Naive thymus-derived CD4-positive, alpha-beta T cell (primary cell): ENCODE data around the gene TKFC. TPM values are rescaled to one million over a fixed set of nuclear protein-coding genes. Genes with fewer than 3 reads are reported as not detected.

Source experiments
- ATAC-seq: fragments of 150-1000 bp; cut with Tn5 transposase; 2 replicates; pipeline ENCODE4 v1.10.0; 2021; ENCODE audit warnings: mild to moderate bottlenecking, moderate library complexity
- CTCF ChIA-PET: fragments of 350-600 bp; sonication (Branson Sonifier 250); formaldehyde crosslinking; loops from one replicate; lab custom pipeline; 2021; ENCODE audit warnings: antibody characterized with exemption; lab: Charles Lee
- POLR2A ChIA-PET: fragments of 350-600 bp; sonication (Branson Sonifier 250); formaldehyde crosslinking; loops from one replicate; lab custom pipeline; 2021; ENCODE audit warnings: antibody characterized with exemption, inconsistent platforms; lab: Charles Lee
- DNase-seq, 9 donors: peaks; one replicate each; pipeline versions ENCODE4 v3.0.0 to v3.0.0-alpha.2; 2020 to 2022; ENCODE audit warnings: mixed read lengths in 1 of 9
- H3K27ac ChIP-seq: one replicate; pipeline ENCODE4 v1.7.0; 2013; ENCODE audit warnings: mild to moderate bottlenecking, low read depth, low read length, moderate library complexity
- H3K27me3 ChIP-seq, 2 donors: one replicate each; pipeline ENCODE4 v1.7.0; 2013; ENCODE audit warnings: low read length in 2 of 2, mild to moderate bottlenecking in 2 of 2, moderate library complexity in 2 of 2; ENCODE audit not compliant: control insufficient read depth in 2 of 2, insufficient read depth in 2 of 2
- H3K36me3 ChIP-seq, 3 experiments: 1 replicate in 2 of 3; 2 replicates in 1 of 3; pipeline ENCODE4 v1.7.0; 2013; ENCODE audit warnings: low read length in 3 of 3, mild to moderate bottlenecking in 3 of 3, moderate library complexity in 1 of 3; ENCODE audit not compliant: insufficient read depth in 3 of 3, control insufficient read depth in 2 of 3
- H3K4me1 ChIP-seq, 2 donors: one replicate each; pipeline ENCODE4 v1.7.0; 2013; ENCODE audit warnings: low read length in 2 of 2, mild to moderate bottlenecking in 2 of 2, moderate library complexity in 1 of 2; ENCODE audit not compliant: control insufficient read depth in 2 of 2, insufficient read depth in 2 of 2
- H3K4me3 ChIP-seq: 2 replicates; pipeline ENCODE4 v1.7.0; 2013; ENCODE audit warnings: mild to moderate bottlenecking, low read length
- H3K9me3 ChIP-seq, 3 experiments: 1 replicate in 2 of 3; 2 replicates in 1 of 3; pipeline ENCODE4 v1.7.0; 2013; ENCODE audit warnings: low read length in 3 of 3; ENCODE audit not compliant: control insufficient read depth in 2 of 3
- H3K27ac Mint-ChIP-seq, 9 donors: one replicate each; pipeline ENCODE4 v1.8.0; 2020 to 2022; ENCODE audit warnings: mixed read lengths in 9 of 9, mild to moderate bottlenecking in 8 of 9, moderate library complexity in 5 of 9, inconsistent platforms in 2 of 9
- H3K27me3 Mint-ChIP-seq, 5 donors: one replicate each; pipeline ENCODE4 v1.8.0; 2021 to 2022; ENCODE audit warnings: mixed read lengths in 5 of 5, mild to moderate bottlenecking in 1 of 5
- H3K36me3 Mint-ChIP-seq, 5 donors: one replicate each; pipeline ENCODE4 v1.8.0; 2020 to 2022; ENCODE audit warnings: mixed read lengths in 5 of 5, mild to moderate bottlenecking in 3 of 5, inconsistent platforms in 1 of 5
- H3K4me1 Mint-ChIP-seq, 7 donors: one replicate each; pipeline ENCODE4 v1.8.0; 2020 to 2022; ENCODE audit warnings: mixed read lengths in 7 of 7, mild to moderate bottlenecking in 3 of 7, inconsistent platforms in 1 of 7
- H3K4me3 Mint-ChIP-seq, 10 donors: one replicate each; pipeline ENCODE4 v1.8.0; 2020 to 2022; ENCODE audit warnings: mild to moderate bottlenecking in 10 of 10, mixed read lengths in 10 of 10, moderate library complexity in 6 of 10, inconsistent platforms in 2 of 10
- H3K9me3 Mint-ChIP-seq, 11 donors: one replicate each; pipeline ENCODE4 v1.8.0; 2020 to 2022; ENCODE audit warnings: mixed read lengths in 11 of 11, mild to moderate bottlenecking in 4 of 11, inconsistent platforms in 1 of 11, moderate library complexity in 1 of 11
- intact Hi-C, 2 donors: fragments of 100-400 bp; cut with micrococcal nuclease; formaldehyde crosslinking; loops; one replicate each; pipeline ENCODE4 v1.15.1; 2023
- polyA plus RNA-seq, 2 donors: library from polyadenylated mRNA; unstranded; fragments of 300-500 nt; fragmentation: Illumina TruSeq; gene quantifications; one replicate each; pipeline ENCODE4 v1.2.3, GENCODE V29; 2021
- total RNA-seq, 6 experiments: library from RNA in 5 of 6; stranded (reverse) in 5 of 6; gene quantifications; 1 replicate in 5 of 6; 2 replicates in 1 of 6; pipeline ENCODE4 v1.2.3 and lab custom pipeline; 2021 to 2026

The TKFC gene
- total and polyA plus RNA-seq, 7 experiments from 2014 or later, result 24.6 to 59.9 (median 37.5) TPM

- CTCF ChIA-PET, result interaction anchor here (0.7 to 1.7 kb wide), 3 partner anchors 17 to 39 kb away, joined by 3 to 5 read pairs (median 3); partner anchors contain the start of gene TMEM216
Measured at GRCh38 chr11:61353131-61354067, 20.4 kb downstream of the TKFC start.

GRCh38 chr11:61354208-61354607 is 21.2 kb downstream of the TKFC start:
- ChIA-PET CTCF (interaction anchor here (0.7 to 1.7 kb wide), 2 partner anchors 18 to 31 kb away, joined by 3 to 5 read pairs; no protein-coding TSS in a partner anchor), POLR2A (no interaction called here)
- no peaks in the 10 kb centered on the region for H3K4me1 ChIP-seq
- H3K27me3 ChIP-seq, result no peaks in the 10 kb centered on the region
- no peak overlapping the region for H3K27ac Mint-ChIP-seq
- DNase-seq, result no peak
- no peak overlapping the region for H3K4me3 ChIP-seq
- no peaks in the 10 kb centered on the region for H3K27me3 Mint-ChIP-seq
- intact Hi-C loops, result no loop called here
- H3K9me3 Mint-ChIP-seq, result no peaks in the 10 kb centered on the region
- no peak overlapping the region for H3K4me3 Mint-ChIP-seq
- no peak for ATAC-seq
- H3K9me3 ChIP-seq, result no peaks in the 10 kb centered on the region
- peaks cover 14 to 46% (median 15%) of the 10 kb centered on the region in 3 experiments for H3K36me3 ChIP-seq
- H3K36me3 Mint-ChIP-seq, result peaks cover 10 to 35% (median 14%) of the 10 kb centered on the region in 5 donors
- H3K27ac ChIP-seq, result no peak overlapping the region
- peaks cover 6 to 18% (median 14%) of the 10 kb centered on the region in 7 donors for H3K4me1 Mint-ChIP-seq

More at GRCh38 chr11:61353131-61354067, 20.4 kb downstream of the TKFC start:
- Histone ChIP-seq H3K9me3 (no peaks in the 10 kb centered on the region), H3K4me1 (no peaks in the 10 kb centered on the region), H3K27me3 (no peaks in the 10 kb centered on the region), H3K27ac (no peak overlapping the region), H3K4me3 (no peak overlapping the region), H3K36me3 (peaks cover 14 to 54% (median 20%) of the 10 kb centered on the region in 3 experiments)
- DNase-seq (no peak), ATAC-seq (no peak)
- H3K27ac Mint-ChIP-seq, result peak overlapping the region in 1 of 9 donors; percentile 49
- no peaks in the 10 kb centered on the region for H3K9me3 Mint-ChIP-seq
- peaks cover 5 to 16% (median 13%) of the 10 kb centered on the region in 7 donors for H3K4me1 Mint-ChIP-seq
- H3K4me3 Mint-ChIP-seq, result peak overlapping the region in 1 of 10 donors; percentile 20
- H3K27me3 Mint-ChIP-seq, result no peaks in the 10 kb centered on the region
- POLR2A ChIA-PET, result no interaction called here
- intact Hi-C loops, result no loop called here
- H3K36me3 Mint-ChIP-seq, result peaks cover 10 to 43% (median 16%) of the 10 kb centered on the region in 5 donors

GRCh38 chr11:61356706-61357105 is 23.7 kb downstream of the TKFC start:
- Mint-ChIP-seq H3K4me3 (no peak overlapping the region), H3K27me3 (no peaks in the 10 kb centered on the region), H3K36me3 (peaks cover 7 to 20% (median 9%) of the 10 kb centered on the region in 5 donors), H3K4me1 (peaks cover 16 to 39% (median 26%) of the 10 kb centered on the region in 7 donors), H3K9me3 (no peaks in the 10 kb centered on the region), H3K27ac (peak overlapping the region in 3 of 9 donors; percentile 14 to 36 (median 24))
- peaks cover 10 to 24% (median 12%) of the 10 kb centered on the region in 3 experiments for H3K36me3 ChIP-seq
- ChIA-PET CTCF (interaction anchor here (0.7 to 2.7 kb wide), 2 partner anchors 20 to 92 kb away, joined by 4 to 10 read pairs; no protein-coding TSS in a partner anchor), POLR2A (interaction anchor here (1.4 to 1.5 kb wide), 2 partner anchors 21 to 26 kb away, joined by 3 to 4 read pairs; no protein-coding TSS in a partner anchor)
- intact Hi-C loops, result no loop called here
- H3K27me3 ChIP-seq, result no peaks in the 10 kb centered on the region
- H3K9me3 ChIP-seq, result no peaks in the 10 kb centered on the region
- no peak for DNase-seq
- H3K4me3 ChIP-seq, result no peak overlapping the region
- H3K27ac ChIP-seq, result no peak overlapping the region
- no peak for ATAC-seq
- H3K4me1 ChIP-seq, result peaks cover 4 to 9% of the 10 kb centered on the region in 2 donors

GRCh38 chr11:61357233-61357893 is 24.3 kb downstream of the TKFC start:
- no peaks in the 10 kb centered on the region for H3K27me3 ChIP-seq
- DNase-seq, result no peak
- Mint-ChIP-seq H3K27me3 (no peaks in the 10 kb centered on the region), H3K27ac (peak overlapping the region in 4 of 9 donors; percentile 24 to 51 (median 38)), H3K9me3 (no peaks in the 10 kb centered on the region), H3K36me3 (peaks cover 5 to 18% (median 8%) of the 10 kb centered on the region in 5 donors), H3K4me3 (peak overlapping the region in 2 of 10 donors; percentile 16 to 59), H3K4me1 (peaks cover 20 to 42% (median 28%) of the 10 kb centered on the region in 7 donors)
- peak; percentile 21 for ATAC-seq
- no peak overlapping the region for H3K4me3 ChIP-seq
- no peaks in the 10 kb centered on the region for H3K9me3 ChIP-seq
- CTCF ChIA-PET, result interaction anchor here (0.7 to 2.7 kb wide), 2 partner anchors 21 to 91 kb away, joined by 4 to 10 read pairs; no protein-coding TSS in a partner anchor
- peaks cover 4 to 9% of the 10 kb centered on the region in 2 donors for H3K4me1 ChIP-seq
- no peak overlapping the region for H3K27ac ChIP-seq
- H3K36me3 ChIP-seq, result peaks cover 6 to 23% (median 11%) of the 10 kb centered on the region in 3 experiments
- intact Hi-C loops, result no loop called here
- POLR2A ChIA-PET, result interaction anchor here (1.0 to 1.5 kb wide), 4 partner anchors 19 to 26 kb away, joined by 3 to 4 read pairs (median 3); no protein-coding TSS in a partner anchor

GRCh38 chr11:61357894-61358239 is 24.8 kb downstream of the TKFC start:
- Histone ChIP-seq H3K4me3 (no peak overlapping the region), H3K4me1 (peaks cover 8 to 13% of the 10 kb centered on the region in 2 donors)

GRCh38 chr11:61358566-61358965 is 25.5 kb downstream of the TKFC start:
- Mint-ChIP-seq H3K4me3 (no peak overlapping the region), H3K9me3 (no peaks in the 10 kb centered on the region), H3K36me3 (peaks cover under 1 to 8% (median 5%) of the 10 kb centered on the region in 5 donors), H3K27ac (peak overlapping the region in 1 of 9 donors; percentile 40), H3K4me1 (peaks cover 28 to 54% (median 37%) of the 10 kb centered on the region in 7 donors), H3K27me3 (no peaks in the 10 kb centered on the region)
- intact Hi-C loops, result no loop called here
- Histone ChIP-seq H3K27me3 (no peaks in the 10 kb centered on the region), H3K9me3 (no peaks in the 10 kb centered on the region), H3K27ac (no peak overlapping the region), H3K4me1 (peaks cover 14 to 19% of the 10 kb centered on the region in 2 donors), H3K36me3 (peaks cover 0 to 11% (median 1%) of the 10 kb centered on the region in 3 experiments), H3K4me3 (no peak overlapping the region)
- DNase-seq (no peak), ATAC-seq (no peak)
- CTCF ChIA-PET, result interaction anchor here (2.7 kb wide), 1 partner anchor 22 kb away, joined by 10 read pairs; no protein-coding TSS in a partner anchor
- POLR2A ChIA-PET, result interaction anchor here (1.1 kb wide), 1 partner anchor 22 kb away, joined by 3 read pairs; no protein-coding TSS in a partner anchor

More at GRCh38 chr11:61357894-61358239, 24.8 kb downstream of the TKFC start:
- ATAC-seq (no peak), DNase-seq (no peak)
- Histone ChIP-seq H3K27ac (no peak overlapping the region), H3K27me3 (no peaks in the 10 kb centered on the region), H3K36me3 (peaks cover 6 to 18% (median 8%) of the 10 kb centered on the region in 3 experiments), H3K9me3 (no peaks in the 10 kb centered on the region)
- Mint-ChIP-seq H3K4me1 (peaks cover 25 to 47% (median 32%) of the 10 kb centered on the region in 7 donors), H3K36me3 (peaks cover 4 to 15% (median 6%) of the 10 kb centered on the region in 5 donors), H3K9me3 (no peaks in the 10 kb centered on the region), H3K27ac (peak overlapping the region in 4 of 9 donors; percentile 26 to 62 (median 51)), H3K4me3 (peak overlapping the region in 3 of 10 donors; percentile 9 to 59 (median 16)), H3K27me3 (no peaks in the 10 kb centered on the region)
- intact Hi-C loops, result no loop called here
- POLR2A ChIA-PET, result interaction anchor here (1.0 to 1.5 kb wide), 4 partner anchors 20 to 27 kb away, joined by 3 to 4 read pairs (median 3); no protein-coding TSS in a partner anchor
- CTCF ChIA-PET, result interaction anchor here (2.7 kb wide), 1 partner anchor 22 kb away, joined by 10 read pairs; no protein-coding TSS in a partner anchor
